Neural cell (in vitro differentiated cells): ENCODE results near the gene PHOX2A.

Experiments
- CTCF ChIP-seq: fragments of 450-650 bp; IDR thresholded peaks from 2 replicates; pipeline ENCODE4 v1.5.1; 2014; ENCODE audit warnings: antibody characterized with exemption, mild to moderate bottlenecking, moderate library complexity; ENCODE audit not compliant: poor library complexity, severe bottlenecking
- EP300 ChIP-seq: fragments of 450-650 bp; conservative IDR thresholded peaks from 2 replicates; pipeline ENCODE4 v1.6.1; 2014; ENCODE audit warnings: antibody characterized with exemption, mild to moderate bottlenecking, moderate library complexity; ENCODE audit not compliant: poor library complexity, severe bottlenecking
- EZH2 ChIP-seq: fragments of 200-600, 300-800 bp; shearing (Covaris generic), sonication (generic); IDR thresholded peaks from 2 replicates; pipeline ENCODE4 v1.6.1; 2014; ENCODE audit warnings: antibody characterized with exemption, low read length, borderline replicate concordance, mild to moderate bottlenecking; ENCODE audit not compliant: insufficient read depth, poor library complexity, severe bottlenecking
- MXI1 ChIP-seq: fragments of 450-650 bp; conservative IDR thresholded peaks from 2 replicates; pipeline ENCODE4 v1.6.1; 2014; ENCODE audit warnings: antibody characterized with exemption, mild to moderate bottlenecking; ENCODE audit not compliant: poor library complexity, severe bottlenecking
- RAD21 ChIP-seq: fragments of 450-650 bp; conservative IDR thresholded peaks from 2 replicates; pipeline ENCODE4 v1.6.1; 2014; ENCODE audit warnings: antibody characterized with exemption, mild to moderate bottlenecking, moderate library complexity

- TF ChIP-seq EZH2 (no peak), CTCF (peak; percentile 34), EP300 (no peak), RAD21 (no peak), MXI1 (no peak)
These were observed 5.9 kb downstream of the PHOX2A start for GRCh38 chr11:72238040-72238450.
